HG02642 (cell line): Measurements from ENCODE around the gene RAC3.

Experiments
- ATAC-seq: cut with Tn5 transposase; IDR thresholded peaks from one replicate; pipeline ENCODE4 v1.9.1; 2021; ENCODE audit warnings: mild to moderate bottlenecking; ENCODE audit not compliant: unreplicated experiment, poor library complexity

Gene RAC3

GRCh38 chr17:82053130-82053529, 21.7 kb downstream of the RAC3 start:
- ATAC-seq = no peak

GRCh38 chr17:82053556-82054263, 22.2 kb downstream of the RAC3 start:
- no peak for ATAC-seq

GRCh38 chr17:82054351-82055022, 23.0 kb downstream of the RAC3 start:
- no peak for ATAC-seq

- no peak for ATAC-seq
Measured at GRCh38 chr17:82055023-82055964, 23.8 kb downstream of the RAC3 start.

- ATAC-seq = no peak
Measured at GRCh38 chr17:82055965-82056728, 24.7 kb downstream of the RAC3 start.

- no peak for ATAC-seq
Measured at GRCh38 chr17:82056729-82057621, 25.5 kb downstream of the RAC3 start.

GRCh38 chr17:82058230-82058854, 26.9 kb downstream of the RAC3 start:
- no peak for ATAC-seq

GRCh38 chr17:82058855-82059249, 27.4 kb downstream of the RAC3 start:
- no peak for ATAC-seq

GRCh38 chr17:82059272-82060000, 28.0 kb downstream of the RAC3 start:
- no peak for ATAC-seq

GRCh38 chr17:82060001-82060380, 28.5 kb downstream of the RAC3 start:
- no peak for ATAC-seq

- no peak for ATAC-seq
Measured at GRCh38 chr17:82060614-82061013, 29.1 kb downstream of the RAC3 start.

GRCh38 chr17:82061047-82061925, 29.8 kb downstream of the RAC3 start:
- ATAC-seq = no peak

- no peak for ATAC-seq
Measured at GRCh38 chr17:82062076-82062983, 30.9 kb downstream of the RAC3 start.

- no peak for ATAC-seq
Measured at GRCh38 chr17:82062984-82063368, 31.5 kb downstream of the RAC3 start.

GRCh38 chr17:82063424-82064415, 32.2 kb downstream of the RAC3 start:
- ATAC-seq = no peak
